Medulla oblongata (tissue), 1 donor: Measurements from ENCODE around the gene ASAH2.
"Not testable (repeated sequence)": the region's sequence is repeated elsewhere in the genome, so short reads cannot be mapped to it uniquely, and the experiment has no call there.

Source experiments
- DNase-seq: peaks from one replicate; pipeline ENCODE4 v3.0.0-alpha.2; 2015; ENCODE audit errors: extremely low spot score

Gene ASAH2

GRCh38 chr10:50254479-50254878 is 3.2 kb upstream of the ASAH2 start:
- no peak for DNase-seq

- no peak for DNase-seq
Observed at GRCh38 chr10:50250096-50250854, 1.0 kb downstream of the ASAH2 start.

- DNase-seq, result no peak
Observed at GRCh38 chr10:50248598-50248997, 2.7 kb downstream of the ASAH2 start.

- no peak for DNase-seq
Observed at GRCh38 chr10:50248062-50248461, 3.3 kb downstream of the ASAH2 start.

GRCh38 chr10:50244201-50244600 is 7.1 kb downstream of the ASAH2 start:
- no peak for DNase-seq

- no peak for DNase-seq
Observed at GRCh38 chr10:50242777-50243176, 8.5 kb downstream of the ASAH2 start.

- not testable (repeated sequence) for DNase-seq
Observed at GRCh38 chr10:50241478-50241877, 9.8 kb downstream of the ASAH2 start.

- DNase-seq, result no peak
Observed at GRCh38 chr10:50234486-50234885, 16.8 kb downstream of the ASAH2 start.

GRCh38 chr10:50232261-50232639 is 19.1 kb downstream of the ASAH2 start:
- DNase-seq, result no peak

- no peak for DNase-seq
Observed at GRCh38 chr10:50231515-50232260, 19.6 kb downstream of the ASAH2 start.

- DNase-seq, result no peak
Observed at GRCh38 chr10:50229460-50229859, 21.9 kb downstream of the ASAH2 start.

GRCh38 chr10:50228672-50229071 is 22.6 kb downstream of the ASAH2 start:
- DNase-seq, result no peak

- no peak for DNase-seq
Observed at GRCh38 chr10:50226610-50227009, 24.7 kb downstream of the ASAH2 start.

- peak; percentile 59 for DNase-seq
Observed at GRCh38 chr10:50224330-50224952, 26.9 kb downstream of the ASAH2 start.

GRCh38 chr10:50222199-50222598 is 29.1 kb downstream of the ASAH2 start:
- no peak for DNase-seq

GRCh38 chr10:50221470-50221869 is 29.8 kb downstream of the ASAH2 start:
- DNase-seq, result no peak

GRCh38 chr10:50219646-50220045 is 31.7 kb downstream of the ASAH2 start:
- DNase-seq, result no peak

GRCh38 chr10:50219200-50219599 is 32.1 kb downstream of the ASAH2 start:
- DNase-seq, result no peak

GRCh38 chr10:50216894-50217293 is 34.4 kb downstream of the ASAH2 start:
- peak; percentile 29 for DNase-seq

- DNase-seq, result no peak
Observed at GRCh38 chr10:50216418-50216817, 34.9 kb downstream of the ASAH2 start.

GRCh38 chr10:50211670-50212069 is 39.6 kb downstream of the ASAH2 start:
- no peak for DNase-seq

- DNase-seq, result no peak
Observed at GRCh38 chr10:50210876-50211275, 40.4 kb downstream of the ASAH2 start.
